ENCODE measurements around the gene ZRANB2. TPM values are rescaled to one million over a fixed set of nuclear protein-coding genes. Genes with fewer than 3 reads are reported as not detected.

The ZRANB2 gene
- total RNA-seq, 1 experiment from 2014 or later = 134 TPM

DNA sequence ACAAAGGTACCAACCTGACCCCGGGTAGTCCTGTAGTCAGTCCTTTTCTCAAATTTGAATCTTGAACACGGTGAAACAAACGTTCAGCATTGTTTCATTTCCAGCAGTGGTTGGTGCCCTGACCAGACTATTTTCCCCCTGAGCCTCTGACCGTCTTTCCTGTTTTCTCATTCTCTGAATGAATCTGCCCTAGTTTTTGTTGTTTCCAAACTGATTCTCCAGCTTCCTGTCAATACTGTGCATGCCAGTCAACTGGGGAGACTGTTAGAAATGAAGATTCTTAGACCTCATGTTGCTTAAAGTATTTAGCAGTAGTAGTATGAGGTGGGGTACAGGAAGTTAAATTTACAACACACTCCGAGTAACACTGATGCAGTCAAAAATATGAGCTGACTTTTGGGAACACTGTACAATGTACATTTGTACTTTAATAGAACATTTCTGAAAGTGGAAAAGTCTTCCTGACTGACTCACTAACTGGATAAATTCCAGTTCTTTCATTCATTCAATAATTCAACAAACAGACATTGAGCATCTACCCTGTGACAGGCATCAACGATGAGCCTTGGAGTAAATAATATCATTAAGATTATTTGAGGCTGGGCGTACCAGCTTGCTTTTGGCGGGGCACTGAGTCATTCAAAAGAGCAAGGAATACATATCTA lies 26.0 kb upstream of the ZRANB2 start:
- ChIA-PET CTCF (no interaction called here), POLR2A (no interaction called here)
- Mint-ChIP-seq H3K4me1 (ENCODE audit: insufficient read depth, unreplicated experiment) (peaks cover 8% of the 10 kb centered on the region), H3K4me3 (ENCODE audit: unreplicated experiment) (no peak overlapping the region), H3K9me3 (ENCODE audit: unreplicated experiment) (no peaks in the 10 kb centered on the region), H3K36me3 (ENCODE audit: insufficient read depth, unreplicated experiment) (peaks cover 4% of the 10 kb centered on the region), H3K27ac (ENCODE audit: low read depth, unreplicated experiment) (peak overlapping the region; percentile 67), H3K27me3 (ENCODE audit: insufficient read depth, unreplicated experiment) (no peaks in the 10 kb centered on the region)
- intact Hi-C loops (cut with micrococcal nuclease) = no loop called here
- DNase-seq (ENCODE audit: unreplicated experiment) = no peak
- TF ChIP-seq, protein P1, sequence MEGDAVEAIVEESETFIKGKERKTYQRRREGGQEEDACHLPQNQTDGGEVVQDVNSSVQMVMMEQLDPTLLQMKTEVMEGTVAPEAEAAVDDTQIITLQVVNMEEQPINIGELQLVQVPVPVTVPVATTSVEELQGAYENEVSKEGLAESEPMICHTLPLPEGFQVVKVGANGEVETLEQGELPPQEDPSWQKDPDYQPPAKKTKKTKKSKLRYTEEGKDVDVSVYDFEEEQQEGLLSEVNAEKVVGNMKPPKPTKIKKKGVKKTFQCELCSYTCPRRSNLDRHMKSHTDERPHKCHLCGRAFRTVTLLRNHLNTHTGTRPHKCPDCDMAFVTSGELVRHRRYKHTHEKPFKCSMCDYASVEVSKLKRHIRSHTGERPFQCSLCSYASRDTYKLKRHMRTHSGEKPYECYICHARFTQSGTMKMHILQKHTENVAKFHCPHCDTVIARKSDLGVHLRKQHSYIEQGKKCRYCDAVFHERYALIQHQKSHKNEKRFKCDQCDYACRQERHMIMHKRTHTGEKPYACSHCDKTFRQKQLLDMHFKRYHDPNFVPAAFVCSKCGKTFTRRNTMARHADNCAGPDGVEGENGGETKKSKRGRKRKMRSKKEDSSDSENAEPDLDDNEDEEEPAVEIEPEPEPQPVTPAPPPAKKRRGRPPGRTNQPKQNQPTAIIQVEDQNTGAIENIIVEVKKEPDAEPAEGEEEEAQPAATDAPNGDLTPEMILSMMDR (IDR thresholded peaks at IDR 0.05; ENCODE audit: unreplicated experiment) = no peak
- no TSS peak for BruUV-seq (replicated peaks)

DNA sequence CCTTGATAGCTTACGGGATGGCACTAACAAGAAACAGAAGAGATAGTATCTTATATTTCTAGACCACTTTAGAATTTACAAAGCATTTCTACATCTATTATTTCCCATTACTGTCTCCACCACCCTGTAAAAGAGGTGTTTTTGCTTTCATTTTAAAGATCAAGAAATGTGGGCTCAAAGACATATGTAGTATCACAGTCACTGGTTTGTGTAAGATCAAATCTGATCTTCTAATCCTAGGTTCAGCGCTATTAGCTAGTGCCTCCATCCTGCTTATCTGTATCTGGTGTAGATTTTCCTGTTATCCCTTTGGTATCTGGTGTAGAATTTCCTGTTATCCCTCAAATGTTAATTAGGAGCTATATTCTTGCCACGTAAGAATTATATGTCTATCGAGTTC lies 23.6 kb upstream of the ZRANB2 start:
- POLR2A ChIA-PET = interaction anchor here (1.5 kb wide), 1 partner anchor 24 kb away, joined by 4 read pairs; the partner anchor contains the start of gene ZRANB2
- peaks cover 6% of the 10 kb centered on the region for H3K36me3 Mint-ChIP-seq (ENCODE audit: insufficient read depth, unreplicated experiment)
- H3K4me3 Mint-ChIP-seq (ENCODE audit: unreplicated experiment) = no peak overlapping the region
- CTCF ChIA-PET = interaction anchor here (0.5 to 1.2 kb wide), 4 partner anchors 8 to 1076 kb away, joined by 3 to 5 read pairs (median 4); no protein-coding TSS in a partner anchor
- H3K9me3 Mint-ChIP-seq (ENCODE audit: unreplicated experiment) = no peaks in the 10 kb centered on the region
- DNase-seq (ENCODE audit: unreplicated experiment) = no peak
- TF ChIP-seq, protein P1 (IDR thresholded peaks at IDR 0.05; ENCODE audit: unreplicated experiment) = no peak
- H3K27me3 Mint-ChIP-seq (ENCODE audit: insufficient read depth, unreplicated experiment) = no peaks in the 10 kb centered on the region
- intact Hi-C loops (cut with micrococcal nuclease) = no loop called here
- H3K27ac Mint-ChIP-seq (ENCODE audit: low read depth, unreplicated experiment) = no peak overlapping the region
- peaks cover 8% of the 10 kb centered on the region for H3K4me1 Mint-ChIP-seq (ENCODE audit: insufficient read depth, unreplicated experiment)
- no TSS peak for BruUV-seq (replicated peaks)

DNA sequence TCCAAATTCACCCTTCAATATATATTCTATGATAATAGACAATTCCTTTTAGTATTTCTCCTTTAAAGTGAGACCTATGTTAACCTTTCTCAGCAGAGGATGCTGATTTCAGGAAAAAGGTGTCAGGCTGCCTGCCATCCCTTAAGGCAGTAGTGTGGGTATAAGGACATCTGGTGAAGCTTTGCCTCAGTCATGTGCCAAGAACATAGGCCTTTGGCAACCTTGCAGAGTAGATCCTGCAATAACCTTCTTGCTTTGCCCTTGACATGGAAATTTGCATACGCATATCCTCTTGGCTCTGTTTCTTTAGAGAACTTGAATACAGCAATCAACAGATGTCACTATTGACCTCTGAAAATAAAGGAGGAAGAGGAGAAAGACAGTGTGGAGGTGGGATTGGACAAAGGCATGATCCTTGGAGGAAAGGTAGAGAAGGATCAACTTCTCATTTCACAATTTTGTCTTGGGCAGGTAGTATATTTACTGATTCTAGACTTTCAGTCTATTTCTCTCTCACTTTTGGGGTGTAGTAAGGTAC lies 21.1 kb upstream of the ZRANB2 start:
- no TSS peak for BruUV-seq (replicated peaks)
- DNase-seq (ENCODE audit: unreplicated experiment) = no peak
- H3K4me3 Mint-ChIP-seq (ENCODE audit: unreplicated experiment) = no peak overlapping the region
- no peaks in the 10 kb centered on the region for H3K9me3 Mint-ChIP-seq (ENCODE audit: unreplicated experiment)
- TF ChIP-seq, protein P1 (IDR thresholded peaks at IDR 0.05; ENCODE audit: unreplicated experiment) = no peak
- H3K36me3 Mint-ChIP-seq (ENCODE audit: insufficient read depth, unreplicated experiment) = peaks cover 6% of the 10 kb centered on the region
- no peaks in the 10 kb centered on the region for H3K27me3 Mint-ChIP-seq (ENCODE audit: insufficient read depth, unreplicated experiment)
- H3K27ac Mint-ChIP-seq (ENCODE audit: low read depth, unreplicated experiment) = no peak overlapping the region
- intact Hi-C loops (cut with micrococcal nuclease) = no loop called here
- ChIA-PET POLR2A (interaction anchor here (0.8 kb wide), 1 partner anchor 21 kb away, joined by 4 read pairs; the partner anchor contains the start of gene ZRANB2), CTCF (interaction anchor here (0.6 to 0.9 kb wide), 2 partner anchors 8 to 508 kb away, joined by 3 read pairs; no protein-coding TSS in a partner anchor)
- H3K4me1 Mint-ChIP-seq (ENCODE audit: insufficient read depth, unreplicated experiment) = peaks cover 6% of the 10 kb centered on the region

DNA sequence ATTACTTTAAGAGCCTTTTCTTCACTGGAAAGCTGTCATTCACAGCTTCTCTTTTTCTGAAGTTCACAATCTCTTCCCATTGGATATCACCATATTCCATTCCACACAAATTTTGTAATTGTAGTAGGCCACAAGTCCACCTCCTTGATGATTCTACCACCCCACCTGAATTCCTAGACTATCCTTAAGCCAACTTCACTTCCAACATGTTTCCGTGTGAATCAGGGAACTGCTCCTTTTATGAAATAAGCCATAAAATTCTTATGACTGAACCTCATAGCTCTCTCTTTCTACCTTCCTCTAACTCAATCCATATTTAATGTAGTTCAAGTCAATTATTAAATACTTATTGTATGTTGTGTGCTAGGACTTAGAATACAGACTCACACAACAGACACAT lies 16.6 kb upstream of the ZRANB2 start:
- H3K4me3 Mint-ChIP-seq (ENCODE audit: unreplicated experiment) = no peak overlapping the region
- no peaks in the 10 kb centered on the region for H3K4me1 Mint-ChIP-seq (ENCODE audit: insufficient read depth, unreplicated experiment)
- ChIA-PET CTCF (interaction anchor here (0.5 to 1.2 kb wide), 2 partner anchors 171 to 423 kb away, joined by 3 to 5 read pairs; no protein-coding TSS in a partner anchor), POLR2A (no interaction called here)
- H3K27me3 Mint-ChIP-seq (ENCODE audit: insufficient read depth, unreplicated experiment) = no peaks in the 10 kb centered on the region
- no peaks in the 10 kb centered on the region for H3K9me3 Mint-ChIP-seq (ENCODE audit: unreplicated experiment)
- TF ChIP-seq, protein P1 (IDR thresholded peaks at IDR 0.05; ENCODE audit: unreplicated experiment) = no peak
- no peak overlapping the region for H3K27ac Mint-ChIP-seq (ENCODE audit: low read depth, unreplicated experiment)
- BruUV-seq (replicated peaks) = no TSS peak
- intact Hi-C loops (cut with micrococcal nuclease) = loop anchor here (10.0 kb wide), 2 partner anchors 97 to 487 kb away; no protein-coding TSS in a partner anchor
- H3K36me3 Mint-ChIP-seq (ENCODE audit: insufficient read depth, unreplicated experiment) = peaks cover 6% of the 10 kb centered on the region
- no peak for DNase-seq (ENCODE audit: unreplicated experiment)

Data from MCF 10A (cell line).